Measurements from ENCODE around the gene PRKAG2.

- TF ChIP-seq, protein P1, sequence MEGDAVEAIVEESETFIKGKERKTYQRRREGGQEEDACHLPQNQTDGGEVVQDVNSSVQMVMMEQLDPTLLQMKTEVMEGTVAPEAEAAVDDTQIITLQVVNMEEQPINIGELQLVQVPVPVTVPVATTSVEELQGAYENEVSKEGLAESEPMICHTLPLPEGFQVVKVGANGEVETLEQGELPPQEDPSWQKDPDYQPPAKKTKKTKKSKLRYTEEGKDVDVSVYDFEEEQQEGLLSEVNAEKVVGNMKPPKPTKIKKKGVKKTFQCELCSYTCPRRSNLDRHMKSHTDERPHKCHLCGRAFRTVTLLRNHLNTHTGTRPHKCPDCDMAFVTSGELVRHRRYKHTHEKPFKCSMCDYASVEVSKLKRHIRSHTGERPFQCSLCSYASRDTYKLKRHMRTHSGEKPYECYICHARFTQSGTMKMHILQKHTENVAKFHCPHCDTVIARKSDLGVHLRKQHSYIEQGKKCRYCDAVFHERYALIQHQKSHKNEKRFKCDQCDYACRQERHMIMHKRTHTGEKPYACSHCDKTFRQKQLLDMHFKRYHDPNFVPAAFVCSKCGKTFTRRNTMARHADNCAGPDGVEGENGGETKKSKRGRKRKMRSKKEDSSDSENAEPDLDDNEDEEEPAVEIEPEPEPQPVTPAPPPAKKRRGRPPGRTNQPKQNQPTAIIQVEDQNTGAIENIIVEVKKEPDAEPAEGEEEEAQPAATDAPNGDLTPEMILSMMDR (IDR thresholded peaks at IDR 0.05) = no peak
- TF ChIP-seq POLR2A (IDR thresholded peaks at IDR 0.05) = no peak
- no peak for TF ChIP-seq POLR2AphosphoS5 (IDR thresholded peaks at IDR 0.05)
- TF ChIP-seq EP300 (IDR thresholded peaks at IDR 0.05; ENCODE audit: low read depth) = no peak
These were observed 171.8 kb downstream of the PRKAG2 start for GRCh38 chr7:151704960-151705635.

Measured in transverse colon (tissue), 4 donors.